RWPE2 (cell line): ENCODE results near the gene GAS5.

Source experiments
- ATAC-seq: fragments of 200-7000 bp; cut with Tn5 transposase; 3 replicates; pipeline ENCODE4 v1.9.1; 2021; ENCODE audit warnings: low read depth
- DNase-seq: peaks from one replicate; pipeline ENCODE4 v3.0.0-alpha.2; 2020; ENCODE audit warnings: low spot score
- H3K27ac ChIP-seq: fragments of 450-650 bp; 2 replicates; pipeline ENCODE4 v1.5.1; 2017; ENCODE audit warnings: mild to moderate bottlenecking; ENCODE audit not compliant: poor library complexity, severe bottlenecking
- H3K27me3 ChIP-seq: fragments of 250-450 bp; sonication (Bioruptor Pico); 2 replicates; pipeline ENCODE4 v1.5.1; 2021; ENCODE audit warnings: mild to moderate bottlenecking, moderate library complexity; ENCODE audit not compliant: insufficient read depth, poor library complexity, severe bottlenecking
- H3K36me3 ChIP-seq: fragments of 250-450 bp; sonication (Bioruptor Pico); 2 replicates; pipeline ENCODE4 v1.5.1; 2020; ENCODE audit warnings: low read depth, mild to moderate bottlenecking, moderate library complexity
- H3K4me1 ChIP-seq: fragments of 250-450 bp; sonication (Bioruptor Pico); 2 replicates; pipeline ENCODE4 v1.5.1; 2021; ENCODE audit warnings: mild to moderate bottlenecking, moderate library complexity; ENCODE audit not compliant: insufficient read depth, poor library complexity, severe bottlenecking
- H3K4me3 ChIP-seq: fragments of 250-450 bp; sonication (Bioruptor Pico); 2 replicates; pipeline ENCODE4 v1.5.1; 2021; ENCODE audit warnings: mild to moderate bottlenecking, moderate library complexity; ENCODE audit not compliant: severe bottlenecking
- H3K9me3 ChIP-seq: fragments of 250-450 bp; sonication (Bioruptor Pico); 2 replicates; pipeline ENCODE4 v1.5.1; 2021; ENCODE audit warnings: mild to moderate bottlenecking, moderate library complexity; ENCODE audit not compliant: severe bottlenecking
- CTCF ChIP-seq: fragments of 450-650 bp; IDR thresholded peaks from one replicate; pipeline ENCODE4 v1.5.1; 2017; ENCODE audit warnings: mild to moderate bottlenecking, moderate library complexity; ENCODE audit not compliant: poor library complexity, severe bottlenecking

The GAS5 gene

GRCh38 chr1:173867753-173868265, at the start of gene GAS5:
Gene GAS5, minus strand, starts transcription at chr1:173867989.
- Histone ChIP-seq H3K36me3 (peaks cover 62% of the 10 kb centered on the region), H3K9me3 (no peaks in the 10 kb centered on the region), H3K4me1 (peaks cover 18% of the 10 kb centered on the region), H3K27ac (peak within 1 kb of the TSS; percentile 91), H3K4me3 (peak within 1 kb of the TSS; percentile 92), H3K27me3 (no peaks in the 10 kb centered on the region)
- peak; percentile 78 for ATAC-seq
- no peak for TF ChIP-seq CTCF
- DNase-seq = peak; percentile 100

- DNase-seq = no peak
- H3K27ac ChIP-seq = no peak within 1 kb of the TSS
- no peaks in the 10 kb centered on the region for H3K4me1 ChIP-seq
- no peak within 1 kb of the TSS for H3K4me3 ChIP-seq
- TF ChIP-seq CTCF = no peak
- H3K36me3 ChIP-seq = no peaks in the 10 kb centered on the region
- H3K9me3 ChIP-seq = no peaks in the 10 kb centered on the region
- no peaks in the 10 kb centered on the region for H3K27me3 ChIP-seq
- ATAC-seq = no peak
Measured at GRCh38 chr1:173917149-173917548, 49.4 kb upstream of the GAS5 start, which contains the start of gene SERPINC1. Gene SERPINC1, minus strand, starts transcription at chr1:173917327. Its CDS starts 68 bp downstream, at chr1:173917259.

- no peak for ATAC-seq
- no peak overlapping the region for H3K27ac ChIP-seq
- H3K4me3 ChIP-seq = no peak overlapping the region
Measured at GRCh38 chr1:173916667-173917066, 48.9 kb upstream of the GAS5 start.

GRCh38 chr1:173915596-173915995, 47.8 kb upstream of the GAS5 start:
- Histone ChIP-seq H3K4me3 (no peak overlapping the region), H3K27me3 (no peaks in the 10 kb centered on the region), H3K4me1 (no peaks in the 10 kb centered on the region), H3K27ac (no peak overlapping the region), H3K36me3 (no peaks in the 10 kb centered on the region), H3K9me3 (no peaks in the 10 kb centered on the region)
- no peak for TF ChIP-seq CTCF
- DNase-seq (no peak), ATAC-seq (no peak)

More at GRCh38 chr1:173916667-173917066, 48.9 kb upstream of the GAS5 start:
- Histone ChIP-seq H3K27me3 (no peaks in the 10 kb centered on the region), H3K4me1 (no peaks in the 10 kb centered on the region), H3K36me3 (no peaks in the 10 kb centered on the region), H3K9me3 (no peaks in the 10 kb centered on the region)
- no peak for TF ChIP-seq CTCF
- no peak for DNase-seq

GRCh38 chr1:173914366-173914871, 46.6 kb upstream of the GAS5 start:
- Histone ChIP-seq H3K4me3 (no peak overlapping the region), H3K27ac (no peak overlapping the region), H3K27me3 (no peaks in the 10 kb centered on the region), H3K4me1 (no peaks in the 10 kb centered on the region), H3K36me3 (no peaks in the 10 kb centered on the region), H3K9me3 (no peaks in the 10 kb centered on the region)
- DNase-seq = no peak
- peak; percentile 67 for TF ChIP-seq CTCF
- 0 out of 3 replicates have a peak, but pooled peaks have one; percentile 55 for ATAC-seq
